SK-MEL-5 (cell line): Measurements from ENCODE around the gene CRYBA1. TPM values are rescaled to one million over a fixed set of nuclear protein-coding genes. Genes with fewer than 3 reads are reported as not detected.
"Not testable (repeated sequence)": the region's sequence is repeated elsewhere in the genome, so short reads cannot be mapped to it uniquely, and the experiment has no call there.

ENCODE experiments used
- DNase-seq: peaks from one replicate; pipeline ENCODE4 v3.0.0-alpha.2; 2016; ENCODE audit warnings: low read depth, low spot score
- in situ Hi-C: cut with HindIII; loops from 2 replicates; pipeline ENCODE4 v1.10.0; 2016; ENCODE audit warnings: low sequenced_read_pairs, high pct_unique_total_duplicates, low pct_unique_long_range_greater_than_20kb
- polyA plus RNA-seq, 2 experiments: library from polyadenylated mRNA; depleted of rRNA; stranded (reverse); fragments of >200 nt; gene quantifications; 2 replicates each; pipeline ENCODE4 v1.2.3, GENCODE V29; 2015
- total RNA-seq: library from RNA; depleted of rRNA; stranded (reverse); fragments of >200 nt; shearing (Covaris generic); gene quantifications from 2 replicates; pipeline ENCODE4 v1.2.3, GENCODE V29; 2014; rRNA removed

Gene CRYBA1, protein sequence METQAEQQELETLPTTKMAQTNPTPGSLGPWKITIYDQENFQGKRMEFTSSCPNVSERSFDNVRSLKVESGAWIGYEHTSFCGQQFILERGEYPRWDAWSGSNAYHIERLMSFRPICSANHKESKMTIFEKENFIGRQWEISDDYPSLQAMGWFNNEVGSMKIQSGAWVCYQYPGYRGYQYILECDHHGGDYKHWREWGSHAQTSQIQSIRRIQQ
- not detected in 2 replicates for total RNA-seq
- polyA plus RNA-seq (2015; cell fraction: cytosol; rRNA removed): not detected in 2 replicates
- polyA plus RNA-seq (2015; cell fraction: nucleus; rRNA removed): not detected in 2 replicates

DNA sequence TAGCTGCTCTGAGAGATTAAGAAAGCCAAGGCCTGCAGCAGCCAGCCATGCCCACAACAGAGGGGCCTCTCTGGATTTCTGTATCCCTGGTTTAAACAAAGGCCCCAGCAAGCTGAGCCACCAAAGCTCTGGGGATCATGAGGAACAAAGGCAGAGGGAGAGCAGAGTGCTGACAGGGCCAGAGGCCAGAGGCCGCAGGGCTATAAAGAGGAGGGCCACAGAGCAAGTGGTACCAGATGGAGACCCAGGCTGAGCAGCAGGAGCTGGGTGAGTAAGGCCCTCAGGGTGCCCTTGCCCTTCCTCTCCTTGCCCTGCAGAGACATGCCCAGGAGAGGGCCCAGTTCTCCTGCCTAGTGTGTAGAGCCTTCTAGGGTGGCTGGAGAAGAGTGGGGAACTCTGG, at the start of gene CRYBA1:
CRYBA1 (plus strand) TSS at position 232 of the 400 bp plus-strand sequence; CDS start at position 237, 5 bp downstream.
- in situ Hi-C loops: no loop called here

DNA sequence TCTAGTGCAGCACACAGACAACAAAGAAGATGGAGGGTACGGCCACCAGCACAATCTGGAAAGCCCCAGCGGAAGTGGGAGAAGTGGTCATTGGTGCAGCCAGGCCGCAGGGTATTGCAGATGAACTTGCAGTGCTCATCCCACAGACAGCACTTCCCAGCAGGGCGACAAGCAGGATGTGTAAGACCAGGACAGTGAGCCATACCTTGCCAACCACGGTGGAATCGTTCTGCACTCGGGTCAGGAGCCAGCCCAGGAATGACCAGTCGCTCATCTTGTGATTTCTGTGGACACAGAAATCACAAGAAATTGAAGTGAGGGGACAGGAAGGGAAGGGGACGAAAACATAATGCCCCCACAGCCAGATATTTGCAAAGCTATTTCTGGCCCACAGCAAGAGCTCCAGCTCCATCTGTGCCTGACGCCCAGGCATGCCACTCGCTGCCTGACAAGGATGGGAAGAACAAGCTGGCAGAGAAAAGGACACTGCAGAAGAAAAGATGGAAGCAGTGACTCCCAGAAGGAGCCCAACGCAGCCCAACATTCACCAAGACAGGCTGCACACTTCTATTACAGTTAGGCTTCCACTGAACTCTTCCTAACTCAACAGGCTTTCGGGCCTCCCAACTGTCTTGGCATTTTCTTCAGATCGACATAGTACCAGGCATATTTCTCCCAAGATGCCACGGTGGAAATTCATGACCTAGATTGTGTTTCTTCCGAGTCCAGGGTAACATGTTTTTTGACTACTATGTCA, 49.0 kb upstream of the CRYBA1 start:
- no peak for DNase-seq
- in situ Hi-C loops: no loop called here

More for the DNA sequence above, at the start of gene CRYBA1:
- no peak for DNase-seq

DNA sequence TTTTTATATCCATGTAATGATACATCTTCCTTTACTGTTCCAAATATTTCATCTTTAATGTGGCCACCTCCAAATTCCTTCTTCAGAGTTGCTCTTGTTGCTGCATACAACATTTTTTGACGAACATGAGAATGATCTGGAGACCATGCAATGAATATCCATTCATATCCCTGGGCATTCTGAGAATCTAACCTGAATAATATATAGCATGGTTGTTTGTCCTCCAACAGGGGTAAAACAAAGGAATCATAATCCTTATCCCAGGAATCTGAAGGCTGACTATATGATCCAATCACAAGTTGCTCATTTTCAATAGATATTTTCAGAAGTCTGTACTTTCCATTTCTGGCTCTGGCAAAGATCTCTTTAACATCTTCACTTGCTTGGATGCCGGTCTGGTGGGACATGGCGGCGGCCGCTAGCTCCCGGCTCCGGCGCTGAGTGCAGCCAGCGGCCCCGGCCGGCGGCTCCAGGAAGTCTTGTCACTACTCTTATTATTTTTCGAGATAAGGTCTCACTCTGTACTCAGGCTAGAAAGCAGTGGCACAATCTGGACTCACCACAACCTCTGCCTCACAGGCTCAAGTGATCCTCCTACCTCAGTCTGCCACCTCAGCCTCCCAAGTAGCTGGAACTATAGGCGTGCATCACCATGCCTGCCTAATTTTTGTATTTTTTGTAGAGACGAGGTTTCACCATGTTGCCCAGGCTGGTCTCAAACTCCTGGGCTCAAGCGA, 42.4 kb upstream of the CRYBA1 start:
- in situ Hi-C loops, DNase-seq: not testable (repeated sequence)

DNA sequence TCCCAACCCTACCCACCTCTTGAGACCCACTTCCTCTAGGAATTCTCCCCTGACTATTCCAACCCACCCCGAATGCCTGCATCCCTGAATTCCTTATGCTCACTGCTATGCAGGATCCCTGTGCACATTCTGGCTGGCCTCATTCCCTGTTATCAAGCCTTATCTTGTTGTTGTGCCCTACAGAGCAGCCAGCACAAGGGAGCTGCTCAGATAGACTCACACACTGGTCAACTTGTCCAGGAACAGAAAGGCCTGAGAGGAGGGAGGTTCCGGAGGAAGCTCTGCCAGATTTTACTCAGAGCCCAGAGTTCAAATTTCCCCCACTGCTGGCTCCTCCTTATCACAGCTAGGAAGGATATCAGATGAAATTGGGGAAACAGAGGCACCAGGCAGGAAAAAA, 41.6 kb upstream of the CRYBA1 start:
- in situ Hi-C loops: no loop called here
- DNase-seq: no peak

DNA sequence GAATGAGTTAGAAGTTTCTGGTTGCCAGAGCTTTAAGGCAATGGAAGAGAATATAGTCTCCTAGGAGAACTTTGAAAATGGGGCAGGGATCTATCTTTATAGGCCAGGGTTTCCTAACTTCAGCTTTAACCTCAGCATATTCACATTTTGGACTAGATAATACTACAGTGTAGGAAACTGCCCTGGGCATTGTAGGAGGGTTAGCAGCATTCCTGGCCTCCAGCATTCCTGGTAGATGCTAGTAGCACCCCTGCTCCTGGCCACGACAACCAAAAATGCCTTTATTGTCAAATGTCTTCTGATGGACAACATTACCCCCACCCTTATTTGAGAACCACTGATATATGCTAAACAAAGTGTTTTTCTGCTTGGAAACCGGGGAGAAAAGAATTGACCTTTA, 38.7 kb upstream of the CRYBA1 start:
- in situ Hi-C loops: no loop called here
- DNase-seq: no peak

DNA sequence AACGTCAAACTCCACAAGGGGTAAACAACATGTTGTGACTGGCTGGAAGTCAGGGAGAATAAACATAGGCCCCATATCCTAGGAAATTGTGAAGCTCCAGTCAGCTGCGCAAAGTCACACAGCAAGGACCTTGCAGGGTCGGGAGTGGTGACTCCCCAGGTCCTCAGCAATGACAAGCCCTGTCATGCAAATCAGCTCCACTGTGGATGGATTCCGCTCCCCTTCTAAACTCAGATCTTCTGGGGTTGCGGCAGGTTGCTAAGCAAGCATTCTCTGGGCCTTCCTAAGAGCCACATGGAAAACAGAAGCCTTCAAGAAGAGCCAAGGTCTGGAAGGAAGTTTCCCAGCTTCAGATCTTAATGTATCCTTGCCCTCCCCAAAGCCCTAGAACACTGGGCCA, 37.6 kb upstream of the CRYBA1 start:
- DNase-seq: no peak
- in situ Hi-C loops: no loop called here

DNA sequence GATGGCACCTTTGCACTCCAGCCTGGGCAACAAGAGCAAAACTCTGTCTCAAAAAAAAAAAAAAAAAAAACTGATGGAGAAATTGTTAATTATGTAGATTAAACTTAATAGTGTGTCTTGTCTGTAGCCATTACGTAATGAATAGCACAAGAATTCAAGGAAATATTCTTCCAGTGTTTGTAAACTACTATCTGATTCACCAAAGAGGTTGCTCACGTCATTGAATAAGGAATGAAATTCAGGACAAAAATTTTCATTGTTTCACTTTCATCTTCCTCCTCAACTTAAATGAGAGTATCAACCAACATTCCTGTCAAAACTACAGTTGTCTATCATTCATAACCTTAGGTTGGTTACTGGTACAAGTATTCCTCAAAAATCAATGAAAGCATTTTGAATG, 35.8 kb upstream of the CRYBA1 start:
- in situ Hi-C loops: no loop called here
- no peak for DNase-seq

DNA sequence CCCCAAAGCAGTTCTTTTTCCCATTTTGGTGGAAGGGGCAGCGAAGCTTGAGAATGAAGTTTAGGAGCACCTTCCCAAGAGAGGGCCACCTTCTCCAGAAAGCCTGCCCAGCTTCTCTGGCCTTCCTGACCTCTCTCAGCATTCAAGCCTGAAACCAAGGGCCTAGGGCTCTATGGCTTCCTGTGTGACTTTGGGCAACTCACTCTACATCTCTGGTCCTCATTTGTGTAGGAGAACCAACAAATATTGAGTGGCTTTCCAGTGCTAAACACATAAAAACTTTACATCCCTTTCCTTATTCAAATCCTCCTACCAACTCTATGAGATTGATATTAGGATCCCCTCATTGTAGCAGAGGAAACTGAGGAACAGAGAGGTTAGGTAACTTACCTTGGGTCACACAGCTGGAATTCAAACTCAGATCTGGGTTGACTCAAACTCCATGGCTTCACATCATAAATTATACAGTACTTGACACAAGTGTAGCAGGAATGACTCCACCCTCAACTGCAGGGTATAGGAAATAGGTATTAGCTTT, 34.5 kb upstream of the CRYBA1 start:
- in situ Hi-C loops: no loop called here

DNA sequence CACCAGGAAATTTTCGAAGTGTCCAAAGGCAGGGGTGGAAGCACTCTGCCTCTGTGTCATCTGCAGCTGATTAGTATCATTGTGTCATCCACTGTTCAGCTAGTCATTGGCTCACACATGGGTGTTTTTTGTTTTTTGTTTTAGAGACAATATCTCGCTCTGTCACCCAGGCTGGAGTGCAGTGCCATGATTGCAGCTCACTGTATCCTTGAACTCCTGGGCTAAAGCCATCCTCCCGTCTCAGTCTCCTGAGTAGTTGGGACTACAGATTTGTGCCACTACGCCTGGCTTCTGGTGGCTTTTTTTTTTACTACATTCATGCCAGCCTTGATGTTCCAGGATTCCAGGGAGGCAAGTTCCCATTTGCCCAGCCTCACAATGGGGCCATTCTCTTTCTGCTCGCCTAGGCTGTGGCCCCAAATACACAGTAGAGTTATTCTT, 34.0 kb upstream of the CRYBA1 start:
- in situ Hi-C loops: no loop called here
- DNase-seq: peak; percentile 82

More for the DNA sequence above, 34.5 kb upstream of the CRYBA1 start:
- no peak for DNase-seq

DNA sequence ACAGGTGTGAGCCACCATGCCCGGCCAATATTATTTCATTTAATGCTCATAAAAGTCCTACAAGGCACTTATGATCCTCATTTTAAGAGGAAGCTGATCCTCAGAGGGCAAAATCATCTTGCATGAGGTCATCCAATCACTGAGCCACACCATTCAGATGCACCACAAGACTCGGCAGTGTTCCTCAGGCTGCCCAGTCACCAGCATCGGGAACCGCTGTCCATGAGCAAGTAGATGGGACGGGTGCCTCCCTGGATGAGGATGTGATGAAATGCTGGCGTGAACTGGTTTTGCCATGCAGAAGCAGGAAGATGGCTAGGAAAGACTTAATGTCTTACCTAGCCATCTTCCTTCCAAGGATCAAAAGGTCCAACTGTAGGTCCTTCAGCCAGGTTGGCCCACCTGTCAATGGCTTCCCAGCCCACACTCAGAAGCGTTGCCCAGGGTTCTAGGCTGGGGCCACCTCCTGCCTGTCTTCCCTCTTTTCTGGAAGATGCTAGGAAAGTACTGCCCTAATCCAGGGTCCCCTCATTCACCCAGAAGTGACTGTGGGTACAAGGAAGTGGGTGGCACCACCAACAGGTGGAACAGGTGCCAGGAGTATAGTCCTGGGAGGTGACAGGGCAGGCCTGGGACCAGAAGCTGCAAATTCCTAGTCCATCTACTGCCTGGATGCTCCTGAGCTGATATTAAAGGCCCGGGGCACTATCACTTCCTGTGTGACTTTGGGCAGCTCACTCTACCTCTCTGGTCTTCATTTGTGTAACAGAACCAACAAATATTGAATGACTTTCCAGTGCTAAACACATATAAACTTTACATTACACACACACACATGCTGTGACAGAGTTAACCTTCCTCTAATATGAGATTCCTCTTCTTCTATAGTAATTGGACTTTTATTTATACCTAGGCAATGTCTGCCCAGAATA, 32.2 kb upstream of the CRYBA1 start:
- DNase-seq: no peak
- in situ Hi-C loops: no loop called here

DNA sequence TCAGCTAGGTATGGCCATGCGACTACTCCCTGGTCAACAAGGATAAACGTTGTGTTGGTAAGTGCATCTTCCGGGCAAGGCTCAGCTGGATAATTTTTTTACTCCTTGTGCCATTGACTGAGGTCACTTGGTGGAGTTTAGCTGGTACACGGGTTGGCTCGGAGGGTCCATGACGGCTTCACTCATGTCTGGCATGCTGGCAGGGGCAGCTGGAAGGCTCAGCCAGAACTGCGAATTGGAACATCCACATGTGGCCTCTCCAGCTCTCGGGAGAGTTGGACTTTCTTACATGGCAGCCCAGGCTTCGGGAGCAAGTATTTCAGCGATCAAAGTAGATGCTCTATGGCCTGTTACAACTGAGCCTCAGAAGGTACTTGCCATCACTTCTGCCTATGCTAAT, 31.5 kb upstream of the CRYBA1 start:
- in situ Hi-C loops: no loop called here
- DNase-seq: no peak

DNA sequence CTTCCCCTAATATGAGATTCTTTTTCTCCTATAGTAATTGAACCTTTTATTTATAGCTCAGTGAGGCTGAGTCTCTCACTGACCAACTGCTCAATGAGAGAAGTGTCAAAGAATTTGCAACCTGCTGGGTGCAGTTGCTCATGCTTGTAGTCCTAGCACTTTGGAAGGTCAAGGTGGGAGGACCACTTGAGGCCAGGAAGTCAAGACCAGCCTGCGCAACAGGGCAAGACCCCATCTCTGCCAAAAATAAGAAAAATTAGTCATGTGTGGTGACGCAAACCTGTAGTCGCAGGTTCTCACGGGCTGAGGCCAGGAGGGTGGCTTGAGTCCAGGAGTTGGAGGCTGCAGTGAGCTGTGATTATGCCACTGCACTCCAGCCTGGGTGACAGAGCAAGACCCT, 30.9 kb upstream of the CRYBA1 start:
- in situ Hi-C loops: no loop called here
- DNase-seq: no peak

DNA sequence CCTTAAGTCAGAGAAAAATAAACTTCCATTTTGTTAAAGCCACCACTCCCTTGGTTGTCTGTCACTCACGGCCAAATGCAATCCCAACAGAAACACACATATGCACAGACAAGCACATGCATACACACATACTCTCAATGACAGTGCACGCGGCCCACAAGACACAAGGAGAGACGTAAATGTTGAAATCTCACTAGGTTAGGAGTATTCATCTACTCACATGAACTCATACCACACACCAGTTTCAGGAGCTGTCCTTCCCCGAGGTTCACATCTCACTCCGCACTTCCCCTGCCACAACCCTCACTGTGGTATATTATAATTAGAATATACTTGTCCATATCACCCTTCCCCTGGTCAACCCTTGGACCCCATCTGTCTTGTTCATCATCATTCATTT, 30.5 kb upstream of the CRYBA1 start:
- no peak for DNase-seq
- in situ Hi-C loops: no loop called here

DNA sequence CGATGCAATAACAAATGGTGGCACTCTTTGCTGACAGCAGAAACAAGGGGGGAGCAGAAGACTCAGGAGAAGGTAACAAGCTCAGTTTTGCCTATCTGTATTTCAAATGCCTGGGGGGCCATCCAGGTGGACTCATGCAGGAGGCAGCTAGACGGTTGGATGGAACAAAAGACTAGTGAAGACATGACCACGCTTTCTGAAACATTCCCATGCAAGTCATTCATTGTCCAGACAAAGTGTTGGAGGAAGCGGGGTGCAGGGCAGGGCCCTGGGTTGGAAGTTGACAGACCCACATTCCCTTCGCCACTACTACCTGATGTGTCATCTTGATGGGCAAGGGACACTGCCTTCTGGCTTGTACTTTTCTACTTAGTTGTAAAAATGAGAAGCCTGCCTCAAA, 29.8 kb upstream of the CRYBA1 start:
- no peak for DNase-seq

DNA sequence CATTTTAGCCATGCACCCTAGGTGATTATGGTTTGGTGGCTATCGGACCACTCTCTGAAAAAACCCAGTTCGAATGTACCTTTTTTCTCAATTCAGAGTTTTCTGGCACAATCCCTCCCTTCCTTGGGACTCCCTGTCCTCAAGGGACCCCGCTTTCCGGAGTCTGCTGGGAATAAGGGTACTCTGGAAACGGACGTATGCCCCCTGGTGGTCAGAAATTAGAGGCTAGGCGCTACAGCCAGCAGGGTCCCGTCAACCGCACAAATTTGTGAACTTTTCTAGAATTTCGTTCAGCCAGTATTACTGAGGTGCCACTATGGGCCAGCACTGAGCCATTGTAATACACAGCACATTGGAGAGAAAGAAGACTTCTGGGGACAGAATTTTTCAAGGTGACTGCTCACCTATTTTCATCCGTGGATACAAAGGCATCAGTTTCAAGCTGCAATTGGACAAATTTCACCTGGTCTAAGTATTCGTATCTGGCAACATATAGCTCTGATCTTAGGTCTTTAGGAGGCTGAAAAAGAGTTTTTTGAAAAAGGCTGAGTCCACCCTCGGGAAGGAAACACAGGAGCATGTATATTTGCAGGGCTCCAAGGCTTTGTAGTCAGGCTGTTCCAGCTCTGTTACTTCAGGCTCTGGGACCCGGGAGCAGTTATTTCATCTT, 27.1 kb upstream of the CRYBA1 start:
- DNase-seq: peak; percentile 88
- in situ Hi-C loops: no loop called here

More for the DNA sequence above, 29.8 kb upstream of the CRYBA1 start:
- in situ Hi-C loops: no loop called here

DNA sequence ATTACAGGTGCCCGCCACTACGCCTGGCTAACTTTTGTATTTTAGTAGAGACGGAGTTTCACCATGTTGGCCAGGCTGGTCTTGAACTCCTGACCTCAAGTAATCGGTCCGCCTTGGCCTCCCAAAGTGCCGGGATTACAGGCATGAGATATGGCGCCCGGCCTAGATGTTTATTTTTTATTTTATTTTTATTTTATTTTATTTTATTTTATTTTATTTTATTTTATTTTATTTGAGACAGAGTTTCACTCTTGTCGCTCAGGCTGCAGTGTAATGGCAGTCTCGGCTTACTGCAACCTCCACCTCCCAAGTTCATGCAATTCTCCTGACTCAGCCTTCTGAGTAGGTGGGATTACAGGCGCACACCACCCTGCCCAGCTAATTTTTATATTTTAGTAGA, 25.3 kb upstream of the CRYBA1 start:
- DNase-seq, in situ Hi-C loops: not testable (repeated sequence)

DNA sequence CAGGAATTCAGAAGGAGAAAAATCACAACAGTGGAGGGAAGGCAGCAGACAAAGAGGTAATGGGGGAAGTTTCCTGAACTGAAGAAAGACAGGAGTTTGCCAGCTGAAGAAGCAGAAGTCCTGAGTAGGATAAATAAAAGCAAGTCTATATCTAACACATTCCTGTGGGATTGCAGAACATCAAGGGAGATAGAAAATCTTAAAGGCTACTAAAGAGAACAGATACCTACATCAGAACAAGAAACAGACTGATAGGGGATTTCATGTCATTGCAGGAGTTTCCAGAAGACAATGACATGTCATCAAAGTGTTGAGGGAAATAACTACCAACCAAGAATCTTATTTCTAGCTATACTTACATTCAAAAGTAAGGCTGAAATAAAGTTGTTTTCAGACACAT, 21.3 kb upstream of the CRYBA1 start:
- DNase-seq: no peak
- in situ Hi-C loops: no loop called here
